NCI-H2081 treated with DMSO at 0.1 percent for 48 hours (cell line): ENCODE results near the gene CALM1.

ENCODE experiments used
- DNase-seq: peaks from one replicate; lab custom pipeline; 2025; lab: John Stamatoyannopoulos, UW

CALM1 gene

DNA sequence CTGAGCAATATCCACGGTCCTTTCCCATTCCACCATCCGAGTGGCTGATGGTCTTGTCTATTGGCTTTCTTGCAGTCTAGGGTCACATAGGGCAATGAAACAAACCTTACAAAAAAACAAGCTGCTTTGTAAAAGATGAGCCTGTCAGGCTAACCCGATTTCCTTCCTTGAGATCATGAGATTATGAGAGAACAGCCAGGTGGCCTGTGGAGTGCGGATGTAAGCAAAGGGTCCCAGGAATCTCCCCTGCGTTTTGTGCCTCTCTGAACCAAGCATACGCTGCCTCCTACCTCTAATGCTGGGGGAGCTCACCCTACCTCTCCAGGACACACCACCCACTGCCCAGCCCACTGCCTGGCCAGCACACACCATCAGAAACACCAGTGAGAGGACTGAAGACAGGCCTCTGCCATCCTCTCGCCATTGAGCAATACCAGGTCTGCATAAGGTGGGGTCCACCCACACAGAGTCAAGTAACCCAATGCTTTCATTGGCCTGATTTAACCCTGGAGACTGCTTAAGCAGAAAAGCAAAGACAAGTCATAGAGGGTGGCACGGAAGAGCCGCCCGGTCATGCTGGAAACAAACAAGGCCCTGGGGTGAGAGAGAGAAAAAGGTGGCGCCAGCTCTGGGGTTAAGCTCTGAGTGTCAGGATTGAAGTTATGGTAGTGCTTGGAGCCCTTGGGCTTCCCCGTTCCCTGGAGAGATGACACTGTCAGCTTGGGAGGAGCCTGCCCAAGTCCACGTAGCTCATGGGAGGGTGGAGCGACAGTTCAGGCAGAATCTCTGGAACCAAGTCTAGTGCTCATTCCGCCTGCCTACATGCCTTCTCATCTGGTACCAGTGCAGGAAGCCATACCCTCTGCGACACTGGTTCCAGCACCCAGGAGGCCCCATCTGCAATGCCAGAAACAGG lies 46.6 kb downstream of the CALM1 start:
- no peak for DNase-seq

DNA sequence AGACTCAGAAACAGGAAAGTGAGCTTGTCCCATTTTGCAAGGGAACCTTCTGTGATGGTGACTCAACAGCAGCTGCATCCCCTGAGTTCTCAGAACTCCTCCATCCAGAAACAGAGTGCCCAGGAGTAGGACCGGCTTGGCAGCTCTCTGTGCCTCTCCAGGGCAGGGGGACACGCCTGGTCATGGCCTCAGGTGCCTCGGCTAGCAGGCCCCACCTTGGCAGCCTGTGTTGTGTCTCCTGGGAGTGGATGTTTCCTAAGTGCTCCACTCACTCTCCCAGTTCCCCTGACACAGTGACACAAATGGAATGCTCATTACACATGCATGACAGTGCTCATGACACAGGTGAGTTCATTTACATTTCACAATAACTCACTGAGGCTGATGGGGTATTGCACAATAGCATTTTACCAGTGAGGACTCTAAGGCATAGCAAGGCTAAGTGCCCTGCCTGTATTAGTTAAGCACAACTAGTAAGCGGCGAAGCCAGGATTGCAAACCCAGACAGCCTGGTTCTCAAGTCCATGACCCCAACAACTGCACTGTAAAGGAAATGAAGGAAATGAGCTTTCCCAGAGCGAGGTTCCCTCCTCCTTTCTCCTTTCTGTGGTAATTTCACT lies 47.4 kb downstream of the CALM1 start:
- DNase-seq: no peak

DNA sequence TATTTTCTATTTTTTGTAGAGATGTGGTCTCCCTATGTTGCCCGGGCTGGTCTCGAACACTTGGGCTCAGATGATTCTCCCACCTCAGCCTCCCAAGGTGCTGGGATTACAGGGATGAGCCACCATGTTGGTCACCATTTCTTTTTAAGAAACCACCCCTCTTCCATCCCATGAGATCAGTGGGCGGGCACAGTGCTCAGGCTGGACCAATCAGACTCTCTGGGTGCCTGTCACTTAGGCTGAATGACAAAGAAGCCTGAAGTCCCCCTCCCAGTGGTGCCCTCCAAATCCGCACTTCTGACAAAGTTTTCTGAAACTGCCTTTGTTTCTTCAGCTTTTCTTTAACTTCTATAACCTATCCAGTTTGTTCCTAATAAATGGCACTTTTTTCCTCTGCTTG lies 48.2 kb downstream of the CALM1 start:
- no peak for DNase-seq

DNA sequence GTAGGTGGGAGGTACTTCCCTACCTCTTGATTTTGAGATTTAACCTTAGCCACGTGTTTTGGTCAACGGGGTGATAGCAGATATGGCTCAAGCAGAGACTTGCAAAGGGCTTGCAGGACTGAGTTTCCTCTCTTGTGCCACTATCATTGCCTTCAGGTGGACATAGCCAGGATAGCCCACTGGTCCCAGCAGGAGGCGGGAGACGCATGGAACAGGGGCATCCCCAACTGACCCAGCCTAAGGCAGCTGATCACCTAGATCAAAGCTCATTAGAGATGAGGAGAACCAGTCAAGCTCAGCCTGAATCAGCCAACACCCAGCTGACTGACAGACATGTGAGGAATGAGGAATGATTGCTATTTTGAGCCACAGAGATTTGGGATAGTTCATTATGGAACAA lies 49.6 kb downstream of the CALM1 start:
- DNase-seq: no peak

DNA sequence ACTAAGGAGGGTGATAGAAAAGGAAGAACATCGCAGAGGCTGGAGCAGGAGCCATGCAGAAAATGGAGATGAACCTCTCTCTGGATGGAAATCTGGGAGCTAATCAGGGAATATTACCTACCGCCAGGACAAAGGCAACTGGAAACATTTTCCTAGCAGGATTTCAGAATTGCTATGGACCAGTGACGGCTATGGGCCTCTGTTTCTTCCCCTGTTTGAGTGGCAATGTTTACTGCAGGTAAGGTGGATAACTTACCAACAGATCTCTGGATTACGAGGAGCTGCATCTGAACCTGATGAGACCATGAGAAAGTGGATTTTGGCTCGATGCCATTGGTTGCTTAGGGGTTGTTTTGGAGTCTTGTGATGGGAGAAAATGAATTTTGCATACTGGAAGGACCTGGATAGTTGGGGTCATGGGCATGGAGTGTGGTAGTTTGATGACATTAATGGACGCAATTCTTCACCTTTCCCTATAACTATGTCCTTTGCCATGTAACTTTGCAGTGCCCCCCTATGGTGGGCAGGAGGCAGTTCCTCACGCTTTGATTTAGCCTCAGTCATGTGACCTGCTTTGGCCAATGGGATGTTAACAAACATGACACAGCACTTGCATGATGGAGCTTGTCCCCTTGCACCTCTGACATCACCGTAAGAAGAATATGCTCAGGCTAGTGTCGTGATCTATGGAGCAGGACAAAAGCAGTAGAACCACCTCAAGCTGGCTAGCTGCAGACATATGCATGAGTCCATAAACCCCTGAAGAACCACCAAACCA lies 51.1 kb downstream of the CALM1 start:
- no peak for DNase-seq

DNA sequence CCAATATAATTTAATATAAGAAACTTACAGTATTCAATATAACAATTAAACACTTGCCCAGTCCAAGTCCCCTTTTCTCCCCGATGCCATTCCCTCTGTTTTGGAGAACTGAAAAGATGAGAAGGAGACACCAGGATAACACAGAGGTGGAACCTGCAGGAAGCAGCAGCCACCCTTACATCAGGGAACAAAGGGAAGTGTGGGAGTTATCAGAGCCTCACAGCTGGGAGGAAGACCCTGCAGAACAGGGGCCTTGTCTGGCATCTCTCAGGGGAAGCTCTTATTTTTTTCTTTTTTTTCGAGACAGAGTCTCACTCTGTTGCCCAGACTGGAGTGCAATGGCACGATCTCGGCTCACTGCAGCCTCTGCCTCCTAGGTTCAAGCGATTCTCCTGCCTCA lies 52.6 kb downstream of the CALM1 start:
- no peak for DNase-seq

DNA sequence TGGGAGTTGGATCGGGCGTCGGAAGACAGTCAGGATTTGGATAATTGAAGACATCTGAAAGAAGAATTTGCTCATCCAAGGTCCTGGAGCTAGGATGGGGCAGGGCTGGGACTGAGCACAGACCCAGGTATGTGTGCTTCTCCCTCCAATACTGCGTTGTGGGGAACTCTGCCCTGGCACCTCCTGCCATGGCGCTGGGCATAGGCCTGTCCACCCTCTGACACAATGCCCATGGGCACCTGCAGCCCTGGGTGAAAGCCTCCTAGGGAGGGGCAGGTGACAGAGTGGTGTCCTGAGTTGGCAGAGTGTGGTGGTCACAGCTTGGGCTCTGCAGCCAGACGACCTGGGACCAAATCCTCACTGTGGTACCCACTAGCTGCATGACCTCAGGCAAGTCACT lies 53.3 kb downstream of the CALM1 start:
- DNase-seq: no peak

DNA sequence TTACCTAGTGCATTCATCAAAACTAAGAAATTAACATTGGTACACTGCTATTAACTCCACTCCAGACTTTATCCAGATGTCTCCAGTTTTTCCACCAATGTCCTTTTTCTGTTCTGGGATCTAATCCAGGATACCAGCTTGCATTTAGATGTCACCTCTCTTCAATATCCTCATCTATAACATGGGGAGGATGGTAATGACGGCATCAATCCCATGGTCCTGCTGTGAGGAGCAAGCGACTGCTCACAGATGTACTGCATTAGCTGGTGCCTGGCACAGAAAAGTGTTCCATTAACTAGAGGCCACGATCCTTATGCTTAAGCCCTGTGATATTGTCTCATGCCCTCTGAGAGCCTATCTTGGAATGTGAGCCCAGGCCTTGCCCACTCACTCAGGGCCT lies 53.8 kb downstream of the CALM1 start:
- no peak for DNase-seq

DNA sequence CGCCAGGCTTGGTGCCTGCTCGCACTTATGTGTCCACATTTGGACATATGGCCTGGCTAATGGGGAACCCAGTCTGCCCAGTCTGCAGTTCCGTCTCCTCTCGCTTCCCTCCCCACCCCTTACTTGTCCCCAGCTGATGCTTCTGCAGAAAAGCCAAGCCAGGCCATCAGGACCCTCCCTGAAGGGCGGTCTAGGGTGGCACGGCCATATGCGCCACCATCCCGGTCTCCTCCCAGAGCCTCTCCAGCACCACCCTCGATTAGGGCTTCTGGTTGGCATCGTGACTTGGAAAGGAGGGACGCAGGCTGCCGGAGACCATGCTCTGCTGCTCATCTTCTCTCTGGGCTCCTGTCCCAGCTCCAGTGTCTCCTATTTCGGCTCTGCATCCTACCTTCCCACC lies 54.6 kb downstream of the CALM1 start:
- DNase-seq: no peak

DNA sequence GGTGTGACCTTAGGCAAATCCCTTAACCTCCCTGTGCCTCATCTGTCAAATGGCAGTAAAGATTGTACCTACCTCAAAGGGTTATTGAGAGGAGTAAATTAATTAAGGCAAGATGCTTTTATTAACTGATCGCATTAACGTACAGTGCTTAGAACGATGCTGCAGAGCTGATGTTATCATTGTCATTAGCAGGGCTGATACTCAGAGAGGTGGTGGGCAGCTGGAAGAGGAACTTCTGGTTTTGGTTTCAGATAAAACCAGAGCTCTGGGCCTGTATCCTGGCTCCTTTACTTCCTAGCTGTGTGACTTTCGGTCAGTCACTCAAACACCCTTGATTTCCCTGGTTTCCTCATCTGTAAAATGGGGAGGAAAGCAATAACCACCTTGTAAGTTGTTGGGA lies 55.1 kb downstream of the CALM1 start:
- no peak for DNase-seq

DNA sequence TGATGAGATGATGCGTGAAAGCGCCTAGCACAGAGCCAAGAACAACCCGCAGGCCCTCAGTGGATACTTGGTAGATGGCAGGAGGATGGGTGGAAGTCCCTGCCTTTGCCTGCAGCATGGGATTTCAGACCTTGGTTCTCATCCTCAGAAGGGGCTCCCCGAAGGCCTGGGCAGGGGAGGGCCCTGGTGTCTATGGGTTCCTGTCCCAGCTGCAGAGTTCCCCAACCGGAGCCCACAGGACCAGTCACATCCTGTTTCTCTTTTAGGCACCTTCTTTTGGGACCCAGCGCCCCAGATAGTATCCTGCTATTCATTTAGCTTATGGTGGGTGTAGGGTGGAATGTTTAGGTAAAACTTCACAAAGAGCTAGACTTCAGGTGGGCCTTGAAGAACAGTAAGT lies 55.5 kb downstream of the CALM1 start:
- no peak for DNase-seq

DNA sequence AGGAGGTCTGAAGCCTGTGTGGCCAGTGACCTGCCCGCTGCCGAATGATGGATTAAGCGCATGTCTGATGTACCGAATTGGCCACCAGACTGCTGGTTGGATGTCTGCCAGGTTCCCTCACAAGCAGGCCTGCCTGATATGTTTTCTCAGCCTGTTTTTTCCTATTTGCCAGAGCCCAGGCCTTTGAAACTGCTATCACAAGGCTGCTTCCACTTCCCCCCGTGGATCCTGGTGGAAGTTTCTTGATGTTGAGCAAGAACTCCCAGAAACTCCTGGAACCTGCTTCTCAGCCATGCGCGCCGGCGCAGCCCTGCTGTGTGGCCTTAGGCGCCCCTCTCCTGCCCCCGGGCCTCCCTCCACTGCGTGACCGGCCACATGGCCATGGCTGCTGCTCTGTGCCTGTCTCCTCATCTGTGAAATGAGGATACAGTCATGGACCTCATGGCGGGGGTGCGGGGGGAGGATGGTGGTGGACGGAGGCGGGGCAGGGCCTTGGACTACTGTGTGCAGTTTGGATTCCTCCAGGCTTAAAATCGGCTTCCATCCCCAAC lies 56.6 kb downstream of the CALM1 start:
- DNase-seq: no peak

DNA sequence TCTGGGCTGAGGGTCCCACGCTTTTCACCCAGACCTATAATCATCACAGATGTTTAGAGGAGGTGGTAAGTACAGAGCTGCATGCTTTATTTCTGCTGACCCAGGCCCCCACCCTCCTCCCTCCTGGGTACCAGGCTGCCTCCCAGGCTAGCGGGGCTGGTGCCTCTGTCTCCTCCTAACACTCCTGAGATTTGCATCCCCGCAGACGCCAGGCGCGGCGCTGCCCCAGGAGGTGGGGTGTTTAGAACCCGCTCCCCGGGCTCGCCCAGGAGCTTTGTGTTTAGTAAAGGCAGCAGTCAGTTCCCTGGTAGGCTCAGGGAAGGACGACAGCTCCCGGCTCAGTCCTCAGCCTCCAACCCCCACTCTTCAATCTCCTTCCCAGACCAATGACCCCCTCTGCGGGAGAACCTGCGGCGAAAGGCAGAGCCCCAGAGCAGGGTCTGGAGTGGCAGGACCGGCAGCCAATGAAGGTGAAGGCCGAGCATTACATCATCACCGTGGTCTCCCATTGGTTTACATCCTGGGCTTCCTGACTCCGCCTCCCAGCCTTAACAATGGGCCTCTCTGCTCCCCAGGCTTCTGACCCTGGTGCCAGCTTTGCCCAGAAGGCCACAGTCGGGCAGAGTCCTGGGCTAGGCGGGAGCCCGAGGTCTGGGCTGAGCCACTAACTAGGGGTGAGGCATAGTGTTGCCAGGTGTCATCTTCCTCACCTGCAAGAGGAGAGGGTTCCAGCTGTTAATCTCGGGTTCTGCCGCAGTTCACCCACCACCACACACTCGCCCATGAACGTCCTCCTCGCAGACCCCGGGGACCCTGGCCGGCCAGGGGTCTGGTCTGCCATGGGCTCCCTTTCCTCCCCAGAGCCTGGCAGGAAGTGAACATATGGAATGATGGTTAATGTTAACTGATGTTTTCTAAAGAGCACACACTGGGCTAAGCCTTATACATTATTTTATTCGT lies 57.5 kb downstream of the CALM1 start:
- DNase-seq: no peak

DNA sequence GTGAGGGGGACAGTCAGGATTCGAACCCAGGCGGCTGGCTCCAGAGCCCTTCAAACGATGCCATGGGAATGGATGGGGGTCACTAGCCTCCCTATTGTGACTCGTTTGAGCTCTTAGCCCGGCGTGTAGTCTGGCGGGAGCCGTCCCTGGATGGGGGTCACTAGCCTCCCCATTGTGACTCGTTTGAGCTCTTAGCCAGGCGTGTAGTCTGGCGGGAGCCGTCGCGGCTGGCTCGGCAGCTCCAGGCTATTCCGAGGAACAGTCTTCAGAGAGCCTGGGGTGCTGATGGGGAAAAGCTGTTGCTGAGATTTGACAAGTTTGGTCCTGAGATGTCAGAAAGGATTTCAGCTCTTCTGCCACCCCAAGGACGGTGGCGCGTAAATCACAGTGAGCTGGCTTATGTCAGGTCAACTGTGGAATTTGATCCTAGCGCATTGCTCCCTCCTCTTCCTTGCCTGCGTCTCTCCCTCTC lies 58.3 kb downstream of the CALM1 start:
- DNase-seq: no peak

DNA sequence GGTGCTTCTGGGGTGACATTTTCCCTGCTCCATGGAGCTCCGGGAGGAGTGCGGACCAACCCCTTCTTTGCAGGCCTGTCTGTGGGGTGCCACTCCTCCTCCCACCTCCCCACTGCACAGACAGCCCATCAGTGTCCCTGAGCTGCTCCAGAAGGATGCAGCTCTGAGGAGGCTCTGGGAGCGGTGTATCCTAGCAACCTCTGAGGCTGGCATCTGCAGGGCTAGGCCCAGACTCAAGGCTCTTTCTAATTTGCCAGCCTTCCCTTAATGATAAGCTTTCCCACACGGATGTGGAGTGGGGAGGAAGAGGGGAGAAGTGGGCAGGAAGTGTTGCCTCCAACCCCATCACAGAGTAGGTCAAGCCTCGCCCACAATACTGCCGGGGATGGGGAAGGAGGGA lies 59.7 kb downstream of the CALM1 start:
- no peak for DNase-seq

DNA sequence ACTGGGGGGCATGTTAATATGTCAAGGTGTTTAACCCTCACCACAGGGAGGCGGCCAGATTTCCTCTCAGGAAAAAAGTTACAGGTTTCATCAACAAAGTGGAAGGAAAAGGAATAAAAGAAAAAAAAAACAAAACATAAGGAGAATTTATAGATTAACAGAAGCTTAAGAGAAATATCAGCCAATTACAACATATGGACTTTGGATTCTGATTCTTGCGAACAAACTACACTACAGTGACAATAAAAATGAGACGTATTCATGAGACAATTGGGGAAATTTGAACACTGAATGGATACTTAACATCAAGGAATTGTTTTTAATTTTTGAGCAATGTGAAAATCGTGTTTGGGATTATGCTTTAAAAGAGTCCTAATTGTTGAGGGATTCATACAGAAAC lies 60.4 kb downstream of the CALM1 start:
- DNase-seq: no peak
